Activated B cell treated with CpG ODN at 0.5 μM for 24 hours (primary cell): ENCODE results near the gene NCAM2. TPM values are rescaled to one million over a fixed set of nuclear protein-coding genes. Genes with fewer than 3 reads are reported as not detected.

ENCODE experiments used
- ATAC-seq: fragments of 200-7000 bp; cut with Tn5 transposase; one replicate; pipeline ENCODE4 v1.10.0; 2021; ENCODE audit warnings: low read depth, mild to moderate bottlenecking, moderate library complexity
- CTCF ChIA-PET: fragments of 350-600 bp; sonication (Branson Sonifier 250); formaldehyde crosslinking; loops from one replicate; lab custom pipeline; 2021; ENCODE audit warnings: antibody characterized with exemption; lab: Charles Lee
- POLR2A ChIA-PET: fragments of 350-600 bp; sonication (Branson Sonifier 250); formaldehyde crosslinking; loops from one replicate; lab custom pipeline; 2021; ENCODE audit warnings: antibody characterized with exemption; lab: Charles Lee
- DNase-seq: peaks from one replicate; pipeline ENCODE4 v3.0.0; 2022
- H3K27ac Mint-ChIP-seq: one replicate; pipeline ENCODE4 v1.8.0; 2020; ENCODE audit warnings: mixed read lengths
- H3K27me3 Mint-ChIP-seq: one replicate; pipeline ENCODE4 v1.8.0; 2021; ENCODE audit warnings: mixed read lengths
- H3K36me3 Mint-ChIP-seq: one replicate; pipeline ENCODE4 v1.8.0; 2021; ENCODE audit warnings: low read depth, mixed read lengths
- H3K4me1 Mint-ChIP-seq: one replicate; pipeline ENCODE4 v1.8.0; 2021; ENCODE audit warnings: mixed read lengths
- H3K4me3 Mint-ChIP-seq: one replicate; pipeline ENCODE4 v1.8.0; 2020; ENCODE audit warnings: mild to moderate bottlenecking, mixed read lengths
- H3K9me3 Mint-ChIP-seq: one replicate; pipeline ENCODE4 v1.8.0; 2020; ENCODE audit warnings: mixed read lengths
- intact Hi-C: fragments of 100-400 bp; cut with micrococcal nuclease; formaldehyde crosslinking; loops from one replicate; pipeline ENCODE4 v1.15.1; 2024
- total RNA-seq: library from RNA; stranded (reverse); gene quantifications from 2 replicates; pipeline ENCODE4 v1.2.3, GENCODE V29; 2022
- TF ChIP-seq, protein P1 (sequence below): fragments of 200-600 bp; IDR thresholded peaks from one replicate; pipeline ENCODE4 v1.8.0; 2022; ENCODE audit warnings: antibody characterized with exemption, mild to moderate bottlenecking

Gene NCAM2
- total RNA-seq, 1 donor from 2014 or later: not detected

- TF ChIP-seq, protein P1, sequence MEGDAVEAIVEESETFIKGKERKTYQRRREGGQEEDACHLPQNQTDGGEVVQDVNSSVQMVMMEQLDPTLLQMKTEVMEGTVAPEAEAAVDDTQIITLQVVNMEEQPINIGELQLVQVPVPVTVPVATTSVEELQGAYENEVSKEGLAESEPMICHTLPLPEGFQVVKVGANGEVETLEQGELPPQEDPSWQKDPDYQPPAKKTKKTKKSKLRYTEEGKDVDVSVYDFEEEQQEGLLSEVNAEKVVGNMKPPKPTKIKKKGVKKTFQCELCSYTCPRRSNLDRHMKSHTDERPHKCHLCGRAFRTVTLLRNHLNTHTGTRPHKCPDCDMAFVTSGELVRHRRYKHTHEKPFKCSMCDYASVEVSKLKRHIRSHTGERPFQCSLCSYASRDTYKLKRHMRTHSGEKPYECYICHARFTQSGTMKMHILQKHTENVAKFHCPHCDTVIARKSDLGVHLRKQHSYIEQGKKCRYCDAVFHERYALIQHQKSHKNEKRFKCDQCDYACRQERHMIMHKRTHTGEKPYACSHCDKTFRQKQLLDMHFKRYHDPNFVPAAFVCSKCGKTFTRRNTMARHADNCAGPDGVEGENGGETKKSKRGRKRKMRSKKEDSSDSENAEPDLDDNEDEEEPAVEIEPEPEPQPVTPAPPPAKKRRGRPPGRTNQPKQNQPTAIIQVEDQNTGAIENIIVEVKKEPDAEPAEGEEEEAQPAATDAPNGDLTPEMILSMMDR: no peak
- Mint-ChIP-seq H3K27ac (no peak overlapping the region), H3K9me3 (no peaks in the 10 kb centered on the region), H3K4me1 (no peaks in the 10 kb centered on the region), H3K27me3 (no peaks in the 10 kb centered on the region), H3K36me3 (no peaks in the 10 kb centered on the region), H3K4me3 (no peak overlapping the region)
- ATAC-seq (no peak), DNase-seq (no peak)
- ChIA-PET POLR2A (no interaction called here), CTCF (no interaction called here)
- intact Hi-C loops: no loop called here
These were observed 285.6 kb downstream of the NCAM2 start for GRCh38 chr21:21283810-21284209.

DNA sequence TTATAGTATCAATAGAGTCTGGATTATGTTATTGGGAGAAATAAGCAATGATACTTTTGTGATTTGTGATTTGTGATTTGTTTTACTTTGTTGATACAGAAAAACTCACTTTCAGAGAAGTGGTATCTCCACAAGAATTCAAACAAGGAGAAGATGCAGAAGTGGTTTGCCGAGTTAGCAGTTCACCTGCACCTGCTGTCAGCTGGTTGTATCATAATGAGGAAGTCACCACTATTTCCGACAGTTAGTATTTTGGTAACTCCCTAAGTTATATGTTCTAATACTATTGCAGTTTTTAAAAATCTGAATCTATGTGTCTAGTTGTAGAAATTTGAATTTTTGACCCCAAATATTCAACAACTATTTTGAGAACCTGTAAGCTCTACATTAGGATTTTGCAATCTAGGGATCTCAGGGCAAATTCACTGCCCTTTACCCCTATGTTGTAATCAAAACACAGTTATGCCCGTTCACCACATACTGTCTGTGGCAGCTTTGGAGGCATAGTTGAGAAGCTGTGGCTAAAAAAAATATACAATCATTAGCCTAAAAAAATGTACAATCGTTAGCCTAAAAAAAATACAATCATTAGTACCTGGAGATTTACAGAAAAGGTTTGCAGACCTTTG is 288.1 kb downstream of the NCAM2 start:
- no peak for DNase-seq
- TF ChIP-seq, protein P1: no peak
- no peak for ATAC-seq
- ChIA-PET CTCF (no interaction called here), POLR2A (no interaction called here)
- Mint-ChIP-seq H3K27ac (no peak overlapping the region), H3K9me3 (no peaks in the 10 kb centered on the region), H3K4me1 (no peaks in the 10 kb centered on the region), H3K4me3 (no peak overlapping the region), H3K36me3 (no peaks in the 10 kb centered on the region), H3K27me3 (no peaks in the 10 kb centered on the region)
- intact Hi-C loops: no loop called here

DNA sequence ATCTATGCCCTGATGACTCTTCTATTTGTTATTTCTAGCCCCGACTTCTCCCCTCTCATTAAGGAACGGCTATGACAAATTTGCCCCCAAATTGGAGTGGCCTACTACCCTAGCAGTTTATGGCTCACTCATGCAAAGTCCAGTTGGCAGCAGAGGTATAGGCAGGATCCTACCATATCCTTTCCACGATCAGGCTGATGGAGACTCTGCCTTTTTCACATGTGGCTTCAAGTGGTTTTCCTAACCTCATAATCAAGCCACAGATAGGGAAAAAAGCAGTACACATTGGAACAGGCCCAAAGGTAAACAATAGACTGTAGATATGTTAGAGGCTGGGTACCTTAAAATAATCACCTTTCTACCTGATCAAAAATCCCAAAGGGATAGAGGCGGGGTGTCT is 292.5 kb downstream of the NCAM2 start:
- no peak for DNase-seq
- Mint-ChIP-seq H3K27ac (no peak overlapping the region), H3K36me3 (no peaks in the 10 kb centered on the region), H3K9me3 (peaks cover 3% of the 10 kb centered on the region), H3K27me3 (no peaks in the 10 kb centered on the region), H3K4me3 (no peak overlapping the region), H3K4me1 (no peaks in the 10 kb centered on the region)
- ChIA-PET POLR2A (no interaction called here), CTCF (no interaction called here)
- TF ChIP-seq, protein P1: no peak
- intact Hi-C loops: no loop called here
- ATAC-seq: no peak

- intact Hi-C loops: no loop called here
- H3K27ac Mint-ChIP-seq: no peak overlapping the region
- DNase-seq (no peak), ATAC-seq (no peak)
- no peaks in the 10 kb centered on the region for H3K36me3 Mint-ChIP-seq
- no peak overlapping the region for H3K4me3 Mint-ChIP-seq
- H3K4me1 Mint-ChIP-seq: no peaks in the 10 kb centered on the region
- TF ChIP-seq, protein P1: no peak
- H3K9me3 Mint-ChIP-seq: peaks cover 3% of the 10 kb centered on the region
- H3K27me3 Mint-ChIP-seq: no peaks in the 10 kb centered on the region
- ChIA-PET POLR2A (no interaction called here), CTCF (no interaction called here)
These were observed 293.8 kb downstream of the NCAM2 start for GRCh38 chr21:21291883-21292569.

DNA sequence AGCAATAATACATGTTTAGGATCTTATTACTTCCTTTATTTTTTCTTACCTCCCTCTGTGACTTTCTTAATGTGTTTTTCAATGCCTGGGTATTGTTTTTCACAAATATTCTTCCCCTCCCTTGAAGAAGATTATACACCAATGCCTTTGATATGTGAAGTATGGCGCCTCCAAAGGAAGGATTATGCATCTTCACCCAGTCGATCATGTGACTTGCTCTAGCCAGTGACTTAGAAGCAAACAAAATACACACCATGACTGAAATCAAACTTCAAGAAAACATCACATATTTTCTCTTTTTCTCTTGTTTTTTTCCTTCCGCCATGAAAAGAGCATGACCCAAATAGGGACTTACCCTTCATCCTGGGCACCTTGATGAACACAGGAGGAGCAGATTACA is 297.1 kb downstream of the NCAM2 start:
- no peaks in the 10 kb centered on the region for H3K36me3 Mint-ChIP-seq
- no peak overlapping the region for H3K4me3 Mint-ChIP-seq
- H3K27me3 Mint-ChIP-seq: no peaks in the 10 kb centered on the region
- DNase-seq (no peak), ATAC-seq (no peak)
- H3K27ac Mint-ChIP-seq: no peak overlapping the region
- peaks cover 3% of the 10 kb centered on the region for H3K9me3 Mint-ChIP-seq
- intact Hi-C loops: no loop called here
- CTCF ChIA-PET: no interaction called here
- H3K4me1 Mint-ChIP-seq: no peaks in the 10 kb centered on the region
- POLR2A ChIA-PET: no interaction called here
- TF ChIP-seq, protein P1: no peak
